ENCODE measurements around the gene RALB. TPM values are rescaled to one million over a fixed set of nuclear protein-coding genes. Genes with fewer than 3 reads are reported as not detected.

RALB gene
- total and polyA plus RNA-seq, 2 donors (not counting 1 experiment from before 2014, with no cell fraction given), result 58.3 to 73.9 TPM

DNA sequence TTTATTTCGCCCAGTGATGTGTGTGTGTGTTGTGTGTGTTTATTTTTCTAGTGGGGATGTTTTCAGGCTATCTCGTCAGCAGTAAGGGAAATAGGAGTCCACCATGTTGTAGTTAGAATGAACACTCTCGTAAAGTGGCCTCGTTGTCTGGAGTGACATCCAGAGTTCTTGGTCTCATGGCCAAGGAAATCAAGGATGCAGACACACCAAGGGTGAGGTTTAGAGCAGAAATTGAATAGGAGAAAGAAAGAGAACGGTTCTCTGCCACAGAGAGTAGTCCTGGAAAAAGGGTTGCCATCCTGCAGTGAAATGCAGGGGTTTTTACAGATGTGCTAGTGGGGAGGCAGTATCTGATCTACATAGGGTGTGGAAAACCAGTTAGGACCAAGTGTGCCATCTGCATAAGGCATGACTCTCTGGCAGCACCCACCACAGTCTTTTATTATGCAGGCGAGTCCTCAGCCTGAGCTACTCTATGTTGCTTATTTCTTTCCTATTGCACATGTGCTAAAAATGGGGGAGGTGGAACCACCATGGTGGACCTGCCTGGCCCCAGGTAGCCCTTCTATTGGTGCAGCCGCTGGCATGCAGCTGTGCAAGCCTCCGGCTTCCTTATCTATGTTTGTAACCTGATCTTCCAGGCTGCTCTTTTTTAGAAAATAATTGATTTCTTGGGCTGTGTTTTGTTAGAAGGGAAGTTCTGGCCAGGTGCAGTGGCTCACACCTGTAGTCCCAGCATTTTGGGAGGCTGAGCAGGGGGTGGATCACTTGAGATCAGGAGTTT, 23.2 kb downstream of the RALB start:
- Histone ChIP-seq H3K4me2 (ENCODE audit: extremely low read depth, insufficient read depth, low read length) (no peak overlapping the region), H3K4me1 (ENCODE audit: control insufficient read depth, extremely low read depth, insufficient read depth, low read length) (no peaks in the 10 kb centered on the region), H3K9me3 (ENCODE audit: control insufficient read depth, insufficient read depth, low read depth, low read length) (no peaks in the 10 kb centered on the region), H4K20me1 (ENCODE audit: control insufficient read depth, extremely low read depth, insufficient read depth, low read length) (no peaks in the 10 kb centered on the region), H3K27ac (ENCODE audit: insufficient read depth, low read length) (no peak overlapping the region), H3K9ac (ENCODE audit: insufficient read depth, low read length) (no peak overlapping the region), H3K4me3 (replicated peaks in 1 of 4; ENCODE audit: control extremely low read depth in 1 of 4, insufficient read depth in 1 of 4, low read depth in 3 of 4, low read length in 4 of 4) (no peak overlapping the region), H2AFZ (ENCODE audit: low read length) (no peak overlapping the region), H3K27me3 (ENCODE audit: control insufficient read depth, insufficient read depth, low read length) (no peaks in the 10 kb centered on the region), H3K36me3 (ENCODE audit: control insufficient read depth, insufficient read depth, low read length) (no peaks in the 10 kb centered on the region), H3K79me2 (ENCODE audit: control insufficient read depth, insufficient read depth, low read length) (peaks cover 55% of the 10 kb centered on the region)
- TF ChIP-seq EZH2 (IDR thresholded peaks at IDR 0.05; ENCODE audit: low read length, missing control alignments), result no peak
- TF ChIP-seq, protein P1, sequence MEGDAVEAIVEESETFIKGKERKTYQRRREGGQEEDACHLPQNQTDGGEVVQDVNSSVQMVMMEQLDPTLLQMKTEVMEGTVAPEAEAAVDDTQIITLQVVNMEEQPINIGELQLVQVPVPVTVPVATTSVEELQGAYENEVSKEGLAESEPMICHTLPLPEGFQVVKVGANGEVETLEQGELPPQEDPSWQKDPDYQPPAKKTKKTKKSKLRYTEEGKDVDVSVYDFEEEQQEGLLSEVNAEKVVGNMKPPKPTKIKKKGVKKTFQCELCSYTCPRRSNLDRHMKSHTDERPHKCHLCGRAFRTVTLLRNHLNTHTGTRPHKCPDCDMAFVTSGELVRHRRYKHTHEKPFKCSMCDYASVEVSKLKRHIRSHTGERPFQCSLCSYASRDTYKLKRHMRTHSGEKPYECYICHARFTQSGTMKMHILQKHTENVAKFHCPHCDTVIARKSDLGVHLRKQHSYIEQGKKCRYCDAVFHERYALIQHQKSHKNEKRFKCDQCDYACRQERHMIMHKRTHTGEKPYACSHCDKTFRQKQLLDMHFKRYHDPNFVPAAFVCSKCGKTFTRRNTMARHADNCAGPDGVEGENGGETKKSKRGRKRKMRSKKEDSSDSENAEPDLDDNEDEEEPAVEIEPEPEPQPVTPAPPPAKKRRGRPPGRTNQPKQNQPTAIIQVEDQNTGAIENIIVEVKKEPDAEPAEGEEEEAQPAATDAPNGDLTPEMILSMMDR (conservative IDR thresholded peaks at IDR 0.05 in 1 of 2, IDR thresholded peaks at IDR 0.05 in 1 of 2; ENCODE audit: low read depth in 1 of 2, low read length in 2 of 2), result no peak
- no peak for DNase-seq (ENCODE audit: low read depth in 2 of 2)

- no peak overlapping the region for H3K4me3 ChIP-seq (replicated peaks in 1 of 4; ENCODE audit: control extremely low read depth in 1 of 4, insufficient read depth in 1 of 4, low read depth in 3 of 4, low read length in 4 of 4)
- H4K20me1 ChIP-seq (ENCODE audit: control insufficient read depth, extremely low read depth, insufficient read depth, low read length), result no peaks in the 10 kb centered on the region
- no peak for DNase-seq (ENCODE audit: low read depth in 2 of 2)
- no peak overlapping the region for H3K9ac ChIP-seq (ENCODE audit: insufficient read depth, low read length)
- H3K27ac ChIP-seq (ENCODE audit: insufficient read depth, low read length), result no peak overlapping the region
- TF ChIP-seq EZH2 (IDR thresholded peaks at IDR 0.05; ENCODE audit: low read length, missing control alignments), result no peak
- TF ChIP-seq, protein P1 (conservative IDR thresholded peaks at IDR 0.05 in 1 of 2, IDR thresholded peaks at IDR 0.05 in 1 of 2; ENCODE audit: low read depth in 1 of 2, low read length in 2 of 2), result no peak
- peaks cover 42% of the 10 kb centered on the region for H3K79me2 ChIP-seq (ENCODE audit: control insufficient read depth, insufficient read depth, low read length)
- no peaks in the 10 kb centered on the region for H3K9me3 ChIP-seq (ENCODE audit: control insufficient read depth, insufficient read depth, low read depth, low read length)
- H3K36me3 ChIP-seq (ENCODE audit: control insufficient read depth, insufficient read depth, low read length), result no peaks in the 10 kb centered on the region
- H3K4me2 ChIP-seq (ENCODE audit: extremely low read depth, insufficient read depth, low read length), result no peak overlapping the region
- H3K4me1 ChIP-seq (ENCODE audit: control insufficient read depth, extremely low read depth, insufficient read depth, low read length), result no peaks in the 10 kb centered on the region
- no peaks in the 10 kb centered on the region for H3K27me3 ChIP-seq (ENCODE audit: control insufficient read depth, insufficient read depth, low read length)
- no peak overlapping the region for H2AFZ ChIP-seq (ENCODE audit: low read length)
Observed at GRCh38 chr2:120277505-120278205, 25.0 kb downstream of the RALB start.

- H3K4me2 ChIP-seq (ENCODE audit: extremely low read depth, insufficient read depth, low read length), result no peak overlapping the region
- H3K9ac ChIP-seq (ENCODE audit: insufficient read depth, low read length), result no peak overlapping the region
- H3K4me1 ChIP-seq (ENCODE audit: control insufficient read depth, extremely low read depth, insufficient read depth, low read length), result no peaks in the 10 kb centered on the region
- no peaks in the 10 kb centered on the region for H3K27me3 ChIP-seq (ENCODE audit: control insufficient read depth, insufficient read depth, low read length)
- DNase-seq (ENCODE audit: low read depth in 2 of 2), result no peak
- no peak overlapping the region for H2AFZ ChIP-seq (ENCODE audit: low read length)
- no peak for TF ChIP-seq EZH2 (IDR thresholded peaks at IDR 0.05; ENCODE audit: low read length, missing control alignments)
- TF ChIP-seq, protein P1 (conservative IDR thresholded peaks at IDR 0.05 in 1 of 2, IDR thresholded peaks at IDR 0.05 in 1 of 2; ENCODE audit: low read depth in 1 of 2, low read length in 2 of 2), result no peak
- peaks cover 33% of the 10 kb centered on the region for H3K79me2 ChIP-seq (ENCODE audit: control insufficient read depth, insufficient read depth, low read length)
- no peaks in the 10 kb centered on the region for H3K9me3 ChIP-seq (ENCODE audit: control insufficient read depth, insufficient read depth, low read depth, low read length)
- H4K20me1 ChIP-seq (ENCODE audit: control insufficient read depth, extremely low read depth, insufficient read depth, low read length), result no peaks in the 10 kb centered on the region
- H3K36me3 ChIP-seq (ENCODE audit: control insufficient read depth, insufficient read depth, low read length), result no peaks in the 10 kb centered on the region
- no peak overlapping the region for H3K27ac ChIP-seq (ENCODE audit: insufficient read depth, low read length)
- H3K4me3 ChIP-seq (replicated peaks in 1 of 4; ENCODE audit: control extremely low read depth in 1 of 4, insufficient read depth in 1 of 4, low read depth in 3 of 4, low read length in 4 of 4), result no peak overlapping the region
Observed at GRCh38 chr2:120278901-120279300, 26.2 kb downstream of the RALB start.
